ENCODE measurements around the gene LCLAT1.

DNA sequence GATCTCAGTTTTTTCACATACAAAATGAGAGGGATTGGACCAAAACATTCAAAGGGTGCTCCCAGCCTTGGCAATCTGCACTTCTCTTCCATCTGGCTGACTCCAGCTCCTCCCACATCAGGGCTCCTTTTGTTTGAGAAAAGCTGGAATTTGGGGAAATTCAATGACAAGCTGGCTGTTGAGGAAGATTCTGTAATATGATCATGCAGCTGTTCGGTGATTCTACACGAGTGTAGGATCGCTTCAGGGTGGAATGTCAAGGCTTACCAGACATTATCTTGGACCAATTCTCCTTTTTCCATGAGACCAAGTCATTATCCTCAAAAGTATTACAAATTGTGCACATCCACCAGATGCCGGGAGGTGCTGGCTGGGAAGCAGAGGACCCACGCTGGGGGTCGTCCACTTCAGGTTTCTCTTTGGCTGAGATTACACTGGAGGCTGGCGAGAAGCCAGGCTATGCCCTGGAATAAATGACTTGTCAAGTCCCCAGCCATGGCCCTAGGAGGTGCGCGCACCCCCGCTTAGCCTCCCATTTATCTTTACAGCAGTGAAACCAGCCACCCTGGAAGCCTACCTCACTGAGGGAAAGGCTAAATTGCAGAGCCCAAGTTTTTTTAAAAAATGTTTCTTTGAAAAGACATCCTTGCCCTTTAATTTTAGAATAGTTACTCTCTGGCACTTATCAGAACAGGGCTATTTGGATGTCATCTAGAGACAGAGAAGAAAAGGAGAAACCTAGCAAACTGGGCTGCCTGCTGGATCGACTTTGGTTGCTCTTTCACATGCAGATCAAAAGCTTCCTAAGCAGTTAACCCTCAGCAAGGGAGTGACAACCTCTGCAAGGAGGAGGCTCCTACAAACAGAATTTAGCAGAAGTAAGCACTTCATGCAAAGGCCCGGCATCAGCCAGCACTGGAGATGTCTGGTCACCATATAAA is 42.5 kb upstream of the LCLAT1 start:
- TF ChIP-seq CTCF (IDR thresholded peaks at IDR 0.05), result no peak
- no peak for TF ChIP-seq POLR2AphosphoS5 (IDR thresholded peaks at IDR 0.05; ENCODE audit: low read depth, low read length)
- TF ChIP-seq TCF7L2 (IDR thresholded peaks at IDR 0.05; ENCODE audit: low read depth, low read length), result no peak
